Endothelial cell of umbilical vein (primary cell): ENCODE results near the gene NUP160. TPM values are rescaled to one million over a fixed set of nuclear protein-coding genes. Genes with fewer than 3 reads are reported as not detected.

Experiments used
- BruUV-seq: library from RNA; stranded (reverse); fragments of 400-500 nt; replicated peaks from 2 replicates; lab custom pipeline; 2021; lab: Mats Ljungman, UMichigan
- CTCF ChIA-PET: fragments of 300-600, 350-600 bp; sonication (Branson Sonifier 250); formaldehyde crosslinking; loops from one replicate; lab custom pipeline; 2021; ENCODE audit warnings: antibody characterized with exemption, inconsistent platforms; lab: Charles Lee
- POLR2A ChIA-PET: fragments of 300-600, 350-600 bp; sonication (Branson Sonifier 250); formaldehyde crosslinking; loops from one replicate; lab custom pipeline; 2021; ENCODE audit warnings: antibody characterized with exemption, inconsistent platforms; lab: Charles Lee
- DNase-seq: peaks from one replicate; pipeline ENCODE4 v3.0.0-alpha.2; 2011; ENCODE audit warnings: low read depth, low spot score
- FAIRE-seq: peaks from 2 replicates; lab custom pipeline; 2011; peaks lifted over from hg19 to GRCh38; lab: Jason Lieb, UNC
- H2AFZ ChIP-seq: 2 replicates; pipeline ENCODE4 v1.6.0; 2012; ENCODE audit warnings: low read depth, low read length, control low read depth, inconsistent platforms
- H3K27ac ChIP-seq: 2 replicates; pipeline ENCODE4 v1.5.1; 2011; ENCODE audit warnings: low read depth, mild to moderate bottlenecking, control low read depth, low read length, moderate library complexity; ENCODE audit not compliant: insufficient read depth
- H3K27me3 ChIP-seq, 2 experiments: 2 replicates each; pipeline versions ENCODE4 v1.6.0 to v1.6.1; 2011; ENCODE audit warnings: low read length in 2 of 2, mixed read lengths in 1 of 2; ENCODE audit not compliant: control insufficient read depth in 2 of 2, insufficient read depth in 2 of 2
- H3K36me3 ChIP-seq, 2 experiments: 2 replicates in 1 of 2; 3 replicates in 1 of 2; pipeline ENCODE4 v1.5.1; 2011; ENCODE audit warnings: low read length in 2 of 2, mild to moderate bottlenecking in 1 of 2, moderate library complexity in 1 of 2; ENCODE audit not compliant: control insufficient read depth in 2 of 2, insufficient read depth in 2 of 2; ENCODE audit errors: extremely low read depth in 1 of 2
- H3K4me1 ChIP-seq: 3 replicates; pipeline ENCODE4 v1.5.1; 2011; ENCODE audit warnings: mild to moderate bottlenecking, low read length; ENCODE audit not compliant: control insufficient read depth, insufficient read depth; ENCODE audit errors: extremely low read depth
- H3K4me2 ChIP-seq: 2 replicates; pipeline ENCODE4 v1.6.1; 2011; ENCODE audit warnings: low read length, control low read depth, mixed read lengths; ENCODE audit not compliant: insufficient read depth
- H3K4me3 ChIP-seq, 3 experiments: fragments of 200-600 bp in 1 of 3; sonication (generic), shearing (Covaris generic) in 1 of 3; replicated peaks in 1 of 3; 2 replicates each; pipeline ENCODE4 v1.5.1; 2011 to 2016; ENCODE audit warnings: control low read depth in 3 of 3, low read length in 3 of 3, mild to moderate bottlenecking in 2 of 3, inconsistent platforms in 1 of 3, low read depth in 1 of 3, moderate library complexity in 1 of 3; ENCODE audit not compliant: insufficient read depth in 1 of 3
- H3K79me2 ChIP-seq: 2 replicates; pipeline ENCODE4 v1.6.0; 2012; ENCODE audit warnings: low read length, inconsistent platforms; ENCODE audit not compliant: control insufficient read depth, insufficient read depth
- H3K9ac ChIP-seq: replicated peaks from 2 replicates; pipeline ENCODE3; 2011; ENCODE audit warnings: low read length, control low read depth; ENCODE audit not compliant: insufficient read depth; ENCODE audit errors: extremely low read depth
- H3K9me1 ChIP-seq: replicated peaks from 3 replicates; pipeline ENCODE4 v1.6.0; 2011; ENCODE audit warnings: mild to moderate bottlenecking, low read length; ENCODE audit not compliant: control insufficient read depth, insufficient read depth; ENCODE audit errors: extremely low read depth
- H3K9me3 ChIP-seq: replicated peaks from 2 replicates; pipeline ENCODE4 v1.5.1; 2012; ENCODE audit warnings: low read length, inconsistent platforms; ENCODE audit not compliant: control insufficient read depth, insufficient read depth
- H4K20me1 ChIP-seq: replicated peaks from 2 replicates; pipeline ENCODE3; 2011; ENCODE audit warnings: mild to moderate bottlenecking, low read length; ENCODE audit not compliant: control insufficient read depth, insufficient read depth; ENCODE audit errors: extremely low read depth
- CTCF ChIP-seq, 2 donors: IDR thresholded peaks; 1 replicate in 1 of 2; 2 replicates in 1 of 2; pipeline ENCODE4 v1.5.1; 2011; ENCODE audit warnings: low read length in 2 of 2, mild to moderate bottlenecking in 2 of 2, moderate library complexity in 2 of 2, control low read depth in 1 of 2, inconsistent platforms in 1 of 2, low read depth in 1 of 2; ENCODE audit not compliant: insufficient read depth in 1 of 2; ENCODE audit errors: extremely low read depth in 1 of 2
- EZH2 ChIP-seq: IDR thresholded peaks from 2 replicates; pipeline ENCODE4 v1.6.1; 2012; ENCODE audit warnings: borderline replicate concordance, low read depth, mild to moderate bottlenecking, moderate library complexity, low read length, inconsistent platforms; ENCODE audit not compliant: severe bottlenecking
- FOS ChIP-seq: IDR thresholded peaks from 2 replicates; pipeline ENCODE4 v1.6.1; 2011; ENCODE audit warnings: mild to moderate bottlenecking, low read length, moderate library complexity, borderline replicate concordance; ENCODE audit not compliant: insufficient read depth
- GATA2 ChIP-seq: IDR thresholded peaks from 2 replicates; pipeline ENCODE4 v1.7.0; 2011; ENCODE audit warnings: low read depth, mild to moderate bottlenecking, moderate library complexity, mixed read lengths, low read length; ENCODE audit not compliant: insufficient read length, insufficient read depth
- JUN ChIP-seq: IDR thresholded peaks from 2 replicates; pipeline ENCODE4 v1.6.1; 2011; ENCODE audit warnings: borderline replicate concordance, low read depth; ENCODE audit not compliant: insufficient read length, insufficient read depth
- MAX ChIP-seq: IDR thresholded peaks from 2 replicates; pipeline ENCODE4 v1.6.1; 2011; ENCODE audit not compliant: insufficient read depth, insufficient read length
- MYC ChIP-seq: IDR thresholded peaks from one replicate; pipeline ENCODE4 v1.6.1; 2011; ENCODE audit warnings: mild to moderate bottlenecking, low read depth, low read length
- POLR2A ChIP-seq: IDR thresholded peaks from 2 replicates; pipeline ENCODE4 v1.6.1; 2012; ENCODE audit warnings: low read depth, mild to moderate bottlenecking, control low read depth, low read length
- POLR2AphosphoS5 ChIP-seq: IDR thresholded peaks from 2 replicates; pipeline ENCODE4 v1.6.1; 2012; ENCODE audit warnings: low read depth, mild to moderate bottlenecking, control low read depth, low read length, moderate library complexity; ENCODE audit not compliant: insufficient read depth
- dilution Hi-C: fragments of 300-500 bp; cut with MboI; formaldehyde crosslinking; loops from one replicate; pipeline ENCODE4 v1.15.0; 2019; ENCODE audit warnings: low sequenced_read_pairs; ENCODE audit not compliant: extremely low pct_ligation_motif_present
- intact Hi-C: fragments of 100-400 bp; cut with micrococcal nuclease; formaldehyde crosslinking; loops from one replicate; pipeline ENCODE4 v1.10.0; 2022
- polyA plus RNA-seq, 4 experiments: library from polyadenylated mRNA; depleted of rRNA in 3 of 4; stranded (reverse) in 3 of 4; unstranded in 1 of 4; fragments of >200 nt; gene quantifications; 2 replicates each; pipeline versions ENCODE4 v1.2.1 to v1.2.3, GENCODE V29; 2011 to 2012; ENCODE audit warnings: missing spikeins in 1 of 4
- total RNA-seq: library from RNA; stranded (reverse); gene quantifications from 2 replicates; pipeline ENCODE4 v1.2.3, GENCODE V29; 2021

NUP160 gene
- total and polyA plus RNA-seq, 2 donors (not counting 3 experiments of a cell fraction or from before 2014, with no cell fraction given): 15.4 to 39.6 TPM

- H3K27me3 ChIP-seq: no peaks in the 10 kb centered on the region
- no peak for TF ChIP-seq MAX
- no peak for TF ChIP-seq POLR2AphosphoS5
- TF ChIP-seq JUN: no peak
- TF ChIP-seq MYC: no peak
- TF ChIP-seq GATA2: no peak
- no peak for TF ChIP-seq FOS
- no peak for TF ChIP-seq POLR2A
- TF ChIP-seq CTCF (IDR thresholded peaks at IDR 0.05; ENCODE audit: extremely low read depth in 1 of 2, insufficient read depth in 1 of 2, low read depth in 1 of 2, low read length in 2 of 2): no peak
- TF ChIP-seq EZH2: no peak
- no peaks in the 10 kb centered on the region for H3K79me2 ChIP-seq
- no peaks in the 10 kb centered on the region for H3K9me1 ChIP-seq
- H3K9ac ChIP-seq: no peak overlapping the region
- FAIRE-seq: no peak
- CTCF ChIA-PET: no interaction called here
- no peak overlapping the region for H2AFZ ChIP-seq
- peaks cover 3 to 6% of the 10 kb centered on the region in 2 experiments for H3K36me3 ChIP-seq
- intact Hi-C loops: no loop called here
- dilution Hi-C loops: no loop called here
- H3K27ac ChIP-seq: no peak overlapping the region
- DNase-seq: no peak
- H4K20me1 ChIP-seq: no peaks in the 10 kb centered on the region
- no peak overlapping the region for H3K4me3 ChIP-seq
- H3K9me3 ChIP-seq: no peaks in the 10 kb centered on the region
- POLR2A ChIA-PET: no interaction called here
- peaks cover 2% of the 10 kb centered on the region for H3K4me1 ChIP-seq
- no peak overlapping the region for H3K4me2 ChIP-seq
- BruUV-seq: no TSS peak
These were observed 28.4 kb downstream of the NUP160 start for GRCh38 chr11:47819743-47820142.
